ENCODE measurements around the gene TRMT10C.
"Not testable (repeated sequence)": the region's sequence is repeated elsewhere in the genome, so short reads cannot be mapped to it uniquely, and the experiment has no call there.

TRMT10C gene

GRCh38 chr3:101548527-101549105 lies 13.1 kb upstream of the TRMT10C start:
- no peak for DNase-seq (ENCODE audit: low read depth)

DNA sequence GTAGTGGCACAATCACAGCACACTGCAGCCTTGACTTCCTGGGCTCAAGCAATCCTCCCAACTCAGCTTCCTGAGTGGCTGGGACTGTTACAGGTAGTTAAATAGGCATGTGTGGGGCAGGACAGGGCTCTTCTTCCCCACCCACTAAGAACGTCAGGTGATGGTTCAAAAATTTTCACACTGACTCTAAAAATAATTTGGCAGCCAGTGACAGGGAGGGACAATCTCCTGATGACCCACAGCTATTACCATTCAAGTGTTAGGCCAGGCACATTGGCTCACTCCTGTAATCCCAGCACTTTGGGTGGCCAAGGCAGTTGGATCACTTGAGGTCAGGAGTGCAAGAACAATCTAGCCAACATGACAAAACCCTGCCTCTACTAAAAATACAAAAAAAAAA lies 12.2 kb upstream of the TRMT10C start:
- no peak for DNase-seq (ENCODE audit: low read depth)

- DNase-seq (ENCODE audit: low read depth): not testable (repeated sequence)
Observed at GRCh38 chr3:101551359-101552081, 10.1 kb upstream of the TRMT10C start.

GRCh38 chr3:101553381-101553780 lies 8.3 kb upstream of the TRMT10C start:
- not testable (repeated sequence) for DNase-seq (ENCODE audit: low read depth)

DNA sequence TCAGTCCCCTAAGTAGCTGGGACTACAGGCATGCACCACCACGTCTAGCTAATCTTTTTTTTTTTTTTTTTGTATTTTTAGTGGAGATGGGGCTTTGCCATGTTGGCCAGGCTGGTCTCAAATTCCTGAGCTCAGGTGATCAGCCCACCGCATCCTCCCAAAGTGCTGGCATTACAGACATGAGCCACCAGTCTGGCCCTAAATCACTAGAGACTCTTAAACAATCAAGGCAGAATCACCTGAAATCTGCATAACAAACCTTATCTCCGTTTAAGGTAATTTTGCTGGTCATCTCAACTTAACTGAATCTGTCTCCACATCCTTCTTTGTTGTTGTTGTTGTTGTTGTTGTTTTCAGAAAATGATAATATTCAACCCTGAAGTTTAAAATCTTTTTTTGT lies 5.6 kb upstream of the TRMT10C start:
- no peak for DNase-seq (ENCODE audit: low read depth)

- DNase-seq (ENCODE audit: low read depth): no peak
Observed at GRCh38 chr3:101567528-101568317, 6.1 kb downstream of the TRMT10C start.

- DNase-seq (ENCODE audit: low read depth): no peak
Observed at GRCh38 chr3:101571028-101571895, 9.6 kb downstream of the TRMT10C start.

DNA sequence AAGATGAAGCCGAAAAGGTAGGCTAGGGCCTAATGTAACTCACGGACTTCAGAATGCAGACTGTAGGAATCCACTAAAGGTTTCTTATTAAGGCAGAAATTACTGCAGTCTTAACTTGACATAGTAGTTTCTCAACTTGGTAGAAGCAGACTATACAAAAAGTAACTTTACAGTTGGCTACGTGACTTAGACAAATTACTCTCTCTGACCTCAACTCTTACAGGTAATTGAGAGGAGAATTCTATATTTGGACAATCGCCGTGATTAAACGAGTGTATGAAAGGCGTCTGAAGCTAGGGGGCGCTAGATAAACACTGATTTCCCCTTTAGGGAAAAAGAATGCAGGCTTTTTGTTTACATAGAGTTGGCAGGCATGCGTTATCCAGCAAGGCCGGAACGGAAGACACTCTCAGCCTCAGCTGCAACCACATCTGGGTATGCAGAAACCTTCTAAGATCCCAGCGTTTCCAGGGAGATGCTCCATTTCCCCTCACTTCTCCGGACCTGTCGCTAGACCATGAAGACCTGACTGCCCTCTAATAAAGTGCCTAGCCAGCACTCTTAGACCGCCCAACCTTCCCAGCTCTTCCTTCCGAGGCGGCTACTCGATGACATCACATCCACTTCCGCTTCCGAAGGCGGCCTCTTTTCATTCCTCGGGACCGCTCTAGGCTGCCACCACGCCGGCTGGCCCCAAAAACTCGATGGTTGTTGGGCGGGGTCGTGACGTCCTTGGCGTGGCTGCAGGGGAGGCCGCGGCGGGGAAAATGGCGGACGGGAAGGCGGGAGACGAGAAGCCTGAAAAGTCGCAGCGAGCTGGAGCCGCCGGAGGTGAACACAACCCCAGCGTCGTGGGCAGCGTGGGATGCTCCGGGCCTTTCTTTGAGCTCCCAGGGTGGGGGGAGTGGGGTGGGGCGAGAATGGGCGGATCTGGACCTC lies 12.1 kb downstream of the TRMT10C start, which contains the start of gene PCNP:
Gene PCNP, plus strand, starts transcription at position 732 of the 939 bp plus-strand sequence. Its CDS starts 36 bp downstream, at position 768.
- DNase-seq (ENCODE audit: low read depth): peak; percentile 98

DNA sequence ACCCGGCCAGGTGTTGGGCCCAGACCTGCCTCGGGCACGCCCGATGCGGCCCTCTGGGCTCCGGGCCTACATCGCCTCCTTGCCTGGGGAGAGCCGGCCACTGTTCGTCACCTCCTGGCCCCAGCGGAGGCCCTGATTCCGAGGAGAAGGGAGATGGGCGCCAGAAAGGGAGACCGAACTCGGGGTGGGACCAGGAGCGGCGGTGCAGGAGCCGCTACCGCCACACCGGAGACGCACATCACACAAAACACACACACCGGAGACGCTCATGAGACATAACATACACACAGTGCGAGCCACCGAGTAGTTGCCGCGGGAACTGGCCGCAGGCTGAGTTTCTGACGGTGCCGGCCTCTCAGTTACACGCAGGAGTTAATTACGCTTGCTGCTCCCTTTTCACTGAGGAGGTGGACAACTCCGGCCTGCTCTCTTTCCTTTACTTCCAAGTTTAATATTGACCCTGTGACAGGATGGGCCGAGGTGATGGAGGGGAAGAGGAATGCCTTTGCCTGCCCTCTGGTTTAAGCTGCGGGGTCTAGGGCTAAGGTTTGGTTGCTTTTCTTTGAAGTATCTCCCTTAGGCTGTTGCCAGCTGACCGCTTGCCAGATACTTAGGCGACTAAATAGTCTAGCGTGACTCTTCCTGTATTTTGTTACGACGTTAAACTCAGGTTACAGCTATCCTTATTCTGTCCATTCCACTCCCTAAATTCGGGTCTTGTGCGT lies 12.9 kb downstream of the TRMT10C start:
- DNase-seq (ENCODE audit: low read depth): peak; percentile 34

- no peak for DNase-seq (ENCODE audit: low read depth)
Observed at GRCh38 chr3:101577286-101577685, 15.6 kb downstream of the TRMT10C start.

GRCh38 chr3:101588616-101589015 lies 26.9 kb downstream of the TRMT10C start:
- DNase-seq (ENCODE audit: low read depth): no peak

DNA sequence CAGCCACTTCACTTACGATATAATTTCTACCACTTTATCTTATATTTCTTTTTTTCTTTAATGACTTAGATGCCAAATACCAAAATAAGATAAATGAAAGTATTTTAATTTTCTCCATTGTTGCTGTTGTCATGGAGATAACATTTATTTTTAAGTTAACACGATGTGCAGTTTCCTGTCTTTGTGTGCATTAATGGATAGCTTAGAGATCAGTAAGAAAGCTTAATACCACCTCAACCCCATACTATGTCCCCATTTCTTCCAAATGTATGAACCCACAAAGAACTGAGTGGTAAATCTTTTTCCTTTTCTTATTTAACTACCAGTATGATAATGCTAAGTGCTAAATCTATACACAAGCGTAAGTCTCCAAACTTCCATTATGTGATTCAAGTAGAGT lies 29.4 kb downstream of the TRMT10C start:
- no peak for DNase-seq (ENCODE audit: low read depth)

DNA sequence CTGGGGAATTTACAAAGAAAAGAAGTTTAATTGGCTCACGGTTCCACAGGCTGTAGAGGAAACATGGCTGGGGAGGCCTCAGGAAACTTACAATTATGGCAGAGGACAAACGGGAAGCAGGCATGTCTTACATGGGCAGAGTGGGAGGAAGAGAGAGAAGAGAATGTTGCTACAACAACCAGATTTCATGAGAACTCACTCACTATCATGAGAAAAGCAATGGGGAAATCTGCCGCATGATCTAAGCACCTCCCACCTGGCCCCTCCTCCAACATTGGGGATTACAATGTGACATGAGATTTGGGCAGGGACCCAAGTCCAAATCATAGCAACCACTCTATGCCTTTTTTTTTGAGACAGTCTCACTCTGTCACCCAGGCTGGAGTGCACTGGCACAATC lies 41.1 kb downstream of the TRMT10C start:
- DNase-seq (ENCODE audit: low read depth): no peak

DNA sequence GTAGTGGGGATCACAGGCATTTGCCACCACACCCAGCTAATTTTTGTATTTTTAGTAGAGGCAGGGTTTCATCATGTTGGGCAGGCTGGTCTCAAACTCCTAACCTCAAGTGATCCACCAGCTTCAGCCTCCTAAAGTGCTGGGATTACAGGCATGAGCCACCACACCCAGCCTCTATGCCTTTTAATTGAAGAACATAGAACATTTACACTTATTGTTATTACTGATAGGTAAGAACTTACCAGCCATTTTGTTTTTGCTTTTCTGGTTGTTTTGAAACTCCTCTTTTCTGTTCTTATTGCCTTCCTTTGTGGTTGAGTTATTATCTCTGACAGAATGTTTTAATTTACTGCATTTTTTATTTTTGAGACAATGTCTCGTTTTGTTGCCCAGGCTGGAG lies 41.5 kb downstream of the TRMT10C start:
- no peak for DNase-seq (ENCODE audit: low read depth)

GRCh38 chr3:101605398-101605797 lies 43.7 kb downstream of the TRMT10C start:
- not testable (repeated sequence) for DNase-seq (ENCODE audit: low read depth)

DNA sequence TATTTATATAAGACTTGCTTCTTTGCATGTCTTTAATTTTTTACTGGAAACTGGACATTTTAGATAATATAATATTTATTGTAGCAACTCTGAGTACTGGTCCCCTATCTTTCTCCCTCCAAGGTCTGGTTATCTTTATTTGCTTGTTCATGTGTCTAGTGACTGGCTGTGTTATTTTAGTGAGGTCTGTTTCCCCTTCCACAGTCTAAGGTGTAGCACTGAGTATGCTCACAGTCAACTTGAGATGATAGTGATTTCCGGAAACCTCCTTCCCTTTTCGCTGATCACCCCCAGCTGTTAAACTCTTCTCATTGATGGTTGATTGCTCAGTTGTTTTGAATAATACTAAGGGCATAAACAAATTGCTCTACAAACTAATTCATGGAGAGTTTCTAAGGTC lies 49.4 kb downstream of the TRMT10C start:
- no peak for DNase-seq (ENCODE audit: low read depth)

DNA sequence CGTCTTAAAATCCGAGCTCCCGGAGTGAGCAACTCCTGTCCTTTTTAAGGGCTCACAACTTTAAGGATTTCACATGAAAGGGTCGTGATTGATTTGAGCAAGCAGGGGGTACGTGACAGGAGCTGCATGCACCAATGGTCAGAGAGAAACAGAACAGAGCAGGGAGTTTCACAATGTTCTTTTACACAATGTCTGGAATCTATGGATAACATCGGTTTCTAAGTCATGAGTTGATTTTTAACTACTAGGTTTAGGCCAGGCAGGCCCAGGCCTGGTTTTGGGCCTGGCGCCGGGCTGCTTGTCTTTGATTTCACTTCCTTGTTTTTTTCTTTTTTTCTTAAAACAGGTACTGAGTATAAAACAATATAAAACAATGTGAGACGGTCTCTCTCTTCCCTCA lies 51.3 kb downstream of the TRMT10C start:
- DNase-seq (ENCODE audit: low read depth): not testable (repeated sequence)

- no peak for DNase-seq (ENCODE audit: low read depth)
Observed at GRCh38 chr3:101615525-101615924, 53.9 kb downstream of the TRMT10C start.
